IPS-20b (cell line): ENCODE results near the gene FTO.

Source experiments
- H3K27ac ChIP-seq: one replicate; pipeline ENCODE4 v1.5.1; 2013; ENCODE audit warnings: low read length
- H3K27me3 ChIP-seq: 2 replicates; pipeline ENCODE4 v1.6.1; 2013; ENCODE audit warnings: mild to moderate bottlenecking, low read length, inconsistent platforms; ENCODE audit not compliant: insufficient read depth
- H3K36me3 ChIP-seq: 2 replicates; pipeline ENCODE4 v1.6.1; 2013; ENCODE audit warnings: low read depth, mild to moderate bottlenecking, inconsistent platforms, low read length, moderate library complexity; ENCODE audit not compliant: insufficient read depth
- H3K4me1 ChIP-seq: 2 replicates; pipeline ENCODE4 v1.6.1; 2013; ENCODE audit warnings: mild to moderate bottlenecking, control low read depth, inconsistent platforms, low read length, moderate library complexity; ENCODE audit not compliant: insufficient read depth
- H3K4me3 ChIP-seq: 2 replicates; pipeline ENCODE4 v1.5.1; 2013; ENCODE audit warnings: mild to moderate bottlenecking, low read length, inconsistent platforms
- H3K9ac ChIP-seq: 2 replicates; pipeline ENCODE4 v1.6.1; 2013; ENCODE audit warnings: low read depth, mild to moderate bottlenecking, inconsistent platforms, low read length, moderate library complexity
- H3K9me3 ChIP-seq: 2 replicates; pipeline ENCODE4 v1.6.1; 2013; ENCODE audit warnings: mild to moderate bottlenecking, low read depth, low read length, inconsistent platforms; ENCODE audit not compliant: insufficient read depth

The FTO gene

GRCh38 chr16:53985861-53986260, 281.9 kb downstream of the FTO start:
- H3K27ac ChIP-seq = no peak overlapping the region
- no peaks in the 10 kb centered on the region for H3K27me3 ChIP-seq
- no peaks in the 10 kb centered on the region for H3K9me3 ChIP-seq
- peaks cover 3% of the 10 kb centered on the region; the same call in 1 of the 2 replicates for H3K4me1 ChIP-seq
- H3K4me3 ChIP-seq = no peak overlapping the region
- no peaks in the 10 kb centered on the region for H3K36me3 ChIP-seq
- H3K9ac ChIP-seq = no peak overlapping the region

GRCh38 chr16:53986793-53987192, 282.8 kb downstream of the FTO start:
- Histone ChIP-seq H3K4me3 (no peak overlapping the region), H3K4me1 (peaks cover 12% of the 10 kb centered on the region), H3K36me3 (no peaks in the 10 kb centered on the region), H3K27me3 (no peaks in the 10 kb centered on the region), H3K9me3 (no peaks in the 10 kb centered on the region), H3K27ac (no peak overlapping the region), H3K9ac (no peak overlapping the region)

GRCh38 chr16:53988136-53988535, 284.2 kb downstream of the FTO start:
- Histone ChIP-seq H3K4me1 (peaks cover 14% of the 10 kb centered on the region), H3K9ac (no peak overlapping the region), H3K9me3 (no peaks in the 10 kb centered on the region), H3K4me3 (no peak overlapping the region), H3K27ac (no peak overlapping the region), H3K36me3 (no peaks in the 10 kb centered on the region), H3K27me3 (no peaks in the 10 kb centered on the region)

GRCh38 chr16:53989597-53989996, 285.6 kb downstream of the FTO start:
- Histone ChIP-seq H3K9ac (no peak overlapping the region), H3K4me3 (no peak overlapping the region), H3K36me3 (no peaks in the 10 kb centered on the region), H3K27me3 (no peaks in the 10 kb centered on the region), H3K27ac (no peak overlapping the region), H3K4me1 (peaks cover 14% of the 10 kb centered on the region), H3K9me3 (no peaks in the 10 kb centered on the region)

GRCh38 chr16:53991754-53992378, 287.9 kb downstream of the FTO start:
- H3K4me1 ChIP-seq = peaks cover 14% of the 10 kb centered on the region
- no peaks in the 10 kb centered on the region for H3K9me3 ChIP-seq
- no peak overlapping the region for H3K27ac ChIP-seq
- H3K9ac ChIP-seq = no peak overlapping the region
- H3K27me3 ChIP-seq = no peaks in the 10 kb centered on the region
- no peaks in the 10 kb centered on the region for H3K36me3 ChIP-seq
- H3K4me3 ChIP-seq = no peak overlapping the region

GRCh38 chr16:53995378-53995777, 291.4 kb downstream of the FTO start:
- peaks cover 14% of the 10 kb centered on the region for H3K4me1 ChIP-seq
- H3K27ac ChIP-seq = no peak overlapping the region
- H3K4me3 ChIP-seq = no peak overlapping the region
- H3K9me3 ChIP-seq = no peaks in the 10 kb centered on the region
- no peaks in the 10 kb centered on the region for H3K27me3 ChIP-seq
- H3K9ac ChIP-seq = no peak overlapping the region
- H3K36me3 ChIP-seq = no peaks in the 10 kb centered on the region

GRCh38 chr16:53996961-53997360, 293.0 kb downstream of the FTO start:
- no peaks in the 10 kb centered on the region for H3K9me3 ChIP-seq
- H3K4me1 ChIP-seq = peaks cover 3% of the 10 kb centered on the region; the same call in 1 of the 2 replicates
- no peak overlapping the region for H3K9ac ChIP-seq
- H3K27ac ChIP-seq = no peak overlapping the region
- no peak overlapping the region for H3K4me3 ChIP-seq
- H3K27me3 ChIP-seq = no peaks in the 10 kb centered on the region
- no peaks in the 10 kb centered on the region for H3K36me3 ChIP-seq

- Histone ChIP-seq H3K27me3 (no peaks in the 10 kb centered on the region), H3K4me3 (no peak overlapping the region), H3K36me3 (no peaks in the 10 kb centered on the region), H3K9ac (no peak overlapping the region), H3K27ac (no peak overlapping the region), H3K9me3 (no peaks in the 10 kb centered on the region), H3K4me1 (no peaks in the 10 kb centered on the region)
Observed at GRCh38 chr16:53998024-53998810, 294.3 kb downstream of the FTO start.

GRCh38 chr16:53998966-53999522, 295.1 kb downstream of the FTO start:
- Histone ChIP-seq H3K36me3 (no peaks in the 10 kb centered on the region), H3K9me3 (no peaks in the 10 kb centered on the region), H3K4me1 (no peaks in the 10 kb centered on the region), H3K4me3 (no peak overlapping the region), H3K9ac (no peak overlapping the region), H3K27ac (no peak overlapping the region), H3K27me3 (no peaks in the 10 kb centered on the region)

GRCh38 chr16:53999841-54000240, 295.9 kb downstream of the FTO start:
- H3K4me3 ChIP-seq = no peak overlapping the region
- H3K9ac ChIP-seq = no peak overlapping the region
- H3K9me3 ChIP-seq = no peaks in the 10 kb centered on the region
- no peak overlapping the region for H3K27ac ChIP-seq
- H3K27me3 ChIP-seq = no peaks in the 10 kb centered on the region
- H3K4me1 ChIP-seq = no peaks in the 10 kb centered on the region
- H3K36me3 ChIP-seq = no peaks in the 10 kb centered on the region

GRCh38 chr16:54000361-54000760, 296.4 kb downstream of the FTO start:
- Histone ChIP-seq H3K9me3 (no peaks in the 10 kb centered on the region), H3K4me1 (no peaks in the 10 kb centered on the region), H3K9ac (no peak overlapping the region), H3K36me3 (no peaks in the 10 kb centered on the region), H3K4me3 (no peak overlapping the region), H3K27ac (no peak overlapping the region), H3K27me3 (no peaks in the 10 kb centered on the region)

GRCh38 chr16:54006693-54007092, 302.7 kb downstream of the FTO start:
- Histone ChIP-seq H3K9me3 (no peaks in the 10 kb centered on the region; the same call in 1 of the 2 replicates), H3K4me1 (no peaks in the 10 kb centered on the region), H3K36me3 (no peaks in the 10 kb centered on the region), H3K27ac (no peak overlapping the region), H3K9ac (no peak overlapping the region), H3K4me3 (no peak overlapping the region), H3K27me3 (no peaks in the 10 kb centered on the region)
